ENCODE measurements around the gene SLC35C1.

DNA sequence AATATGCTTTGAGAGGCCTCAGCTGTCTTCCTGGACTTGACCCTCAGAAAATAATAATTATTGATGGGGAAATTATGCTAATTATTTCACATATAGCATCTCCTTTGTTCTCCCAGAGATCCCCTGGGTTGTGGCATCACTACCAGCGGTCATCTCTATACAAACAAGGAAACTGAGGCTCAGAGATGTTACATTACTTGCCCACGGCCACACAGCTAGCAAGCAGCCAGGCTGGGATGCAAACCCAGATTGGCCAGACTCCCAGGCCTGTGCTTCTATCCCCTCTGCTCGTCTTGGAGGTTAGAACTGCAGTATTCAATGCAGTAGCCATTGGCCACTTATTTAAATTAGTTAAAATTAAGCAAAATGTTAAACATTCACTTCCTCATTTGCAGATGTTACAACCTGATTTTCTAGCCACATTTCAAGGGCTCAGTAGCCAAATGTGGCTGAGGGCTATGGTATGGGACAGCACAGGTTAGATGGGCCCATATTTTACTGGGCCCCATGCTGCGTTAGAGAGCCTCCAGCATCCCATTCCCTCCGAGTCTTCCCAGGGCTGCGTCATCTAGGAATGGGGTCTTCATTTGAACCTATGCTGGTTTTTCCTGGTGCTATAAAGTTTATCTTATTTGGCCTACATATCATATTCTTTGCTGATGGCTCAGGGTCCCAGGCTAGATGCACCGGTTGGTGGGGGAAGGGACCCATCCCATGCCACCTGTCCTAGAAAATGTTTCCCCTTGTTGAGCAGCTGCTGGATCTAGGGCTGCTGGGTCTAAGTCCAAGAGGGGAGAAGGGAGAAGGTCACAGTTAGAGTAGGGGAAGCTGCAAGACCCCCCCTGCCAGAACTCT lies 2.2 kb downstream of the SLC35C1 start:
- no peak for TF ChIP-seq POLR2AphosphoS5 (IDR thresholded peaks at IDR 0.05; ENCODE audit: low read depth, low read length)
- no peak for TF ChIP-seq FOXP2 (optimal IDR thresholded peaks at IDR 0.05; ENCODE audit: borderline replicate concordance, extremely low read depth, extremely low read length, insufficient read depth)
